Ovary (tissue), 3 donors: ENCODE measurements around the gene NAALAD2.
"Not testable (repeated sequence)": the region's sequence is repeated elsewhere in the genome, so short reads cannot be mapped to it uniquely, and the experiment has no call there.

Experiments used
- CTCF ChIP-seq, 3 donors: fragments of 450-650 bp in 2 of 3; fragments of 200-600 bp in 1 of 3; IDR thresholded peaks; one replicate each; pipeline versions ENCODE4 v1.5.1 to v1.8.0; 2016 to 2022; ENCODE audit warnings: antibody characterized with exemption in 3 of 3, mild to moderate bottlenecking in 1 of 3
- EP300 ChIP-seq: sonication (generic); formaldehyde crosslinking; IDR thresholded peaks from one replicate; pipeline ENCODE4 v1.6.1; 2017; ENCODE audit warnings: antibody characterized with exemption
- POLR2A ChIP-seq: fragments of 450-650 bp; IDR thresholded peaks from one replicate; pipeline ENCODE4 v1.6.1; 2017; ENCODE audit warnings: antibody characterized with exemption, mild to moderate bottlenecking, moderate library complexity
- donor health status: DM: no; HTN: no; CAD: no.

- not testable (repeated sequence) for TF ChIP-seq CTCF (IDR thresholded peaks at IDR 0.05); EP300; POLR2A
Observed at GRCh38 chr11:90095230-90095924, 39.1 kb upstream of the NAALAD2 start.
